OCI-LY7 (cell line): ENCODE measurements around the gene RBM6. TPM values are rescaled to one million over a fixed set of nuclear protein-coding genes. Genes with fewer than 3 reads are reported as not detected.
"Not testable (repeated sequence)": the region's sequence is repeated elsewhere in the genome, so short reads cannot be mapped to it uniquely, and the experiment has no call there.

ENCODE experiments used
- BruUV-seq: library from RNA; stranded (reverse); fragments of 400-500 nt; replicated peaks from 2 replicates; lab custom pipeline; 2021; lab: Mats Ljungman, UMichigan
- CTCF ChIA-PET: fragments of 300-600 bp; sonication (Branson Sonifier 250); formaldehyde crosslinking; loops from one replicate; lab custom pipeline; 2022; ENCODE audit warnings: antibody characterized with exemption; ENCODE audit not compliant: unreplicated experiment; lab: Charles Lee
- POLR2A ChIA-PET: fragments of 300-600 bp; sonication (Branson Sonifier 250); formaldehyde crosslinking; loops from one replicate; lab custom pipeline; 2022; ENCODE audit warnings: antibody characterized with exemption; lab: Charles Lee
- DNase-seq: peaks from one replicate; pipeline ENCODE4 v3.0.0-alpha.2; 2015; ENCODE audit warnings: low spot score
- H2AFZ ChIP-seq: fragments of 200-600 bp; sonication (generic), shearing (Covaris generic); 2 replicates; pipeline ENCODE4 v1.6.1; 2014; ENCODE audit warnings: mild to moderate bottlenecking, antibody characterized with exemption, low read length, moderate library complexity
- H3K27ac ChIP-seq: fragments of 200-600 bp; sonication (generic); 2 replicates; pipeline ENCODE4 v1.5.1; 2014; ENCODE audit warnings: mixed run types, low read depth, mild to moderate bottlenecking, moderate library complexity, low read length, inconsistent platforms; ENCODE audit not compliant: poor library complexity, severe bottlenecking
- H3K36me3 ChIP-seq: fragments of 200-600 bp; sonication (generic); 2 replicates; pipeline ENCODE4 v1.6.1; 2014; ENCODE audit warnings: mild to moderate bottlenecking, antibody characterized with exemption, low read length, moderate library complexity, mixed read lengths; ENCODE audit not compliant: insufficient read depth
- H3K4me1 ChIP-seq: fragments of 200-600 bp; sonication (generic); 2 replicates; pipeline ENCODE4 v1.5.1; 2014; ENCODE audit warnings: mild to moderate bottlenecking, low read length; ENCODE audit not compliant: insufficient read depth, poor library complexity, severe bottlenecking
- H3K4me2 ChIP-seq: fragments of 200-600 bp; sonication (generic); 2 replicates; pipeline ENCODE4 v1.6.1; 2014; ENCODE audit warnings: mild to moderate bottlenecking, low read length
- H3K4me3 ChIP-seq: fragments of 200-600 bp; sonication (generic); 2 replicates; pipeline ENCODE4 v1.5.1; 2014; ENCODE audit warnings: mild to moderate bottlenecking, low read depth, low read length; ENCODE audit not compliant: poor library complexity, severe bottlenecking
- H3K79me2 ChIP-seq: fragments of 200-600 bp; sonication (generic); 2 replicates; pipeline ENCODE4 v1.6.1; 2016; ENCODE audit warnings: low read depth, mild to moderate bottlenecking, low read length, moderate library complexity, mixed read lengths; ENCODE audit not compliant: insufficient read depth
- H3K9me2 ChIP-seq: fragments of 200-600 bp; sonication (generic); 2 replicates; pipeline ENCODE4 v1.6.1; 2016; ENCODE audit warnings: mild to moderate bottlenecking, low read length, mixed read lengths; ENCODE audit not compliant: insufficient read depth
- H3K9me3 ChIP-seq: fragments of 200-600 bp; sonication (generic); 2 replicates; pipeline ENCODE4 v1.6.1; 2014; ENCODE audit warnings: mild to moderate bottlenecking, mixed run types, low read length, mixed read lengths
- H4K20me1 ChIP-seq: fragments of 200-600 bp; sonication (generic); 2 replicates; pipeline ENCODE4 v1.6.1; 2014; ENCODE audit warnings: mild to moderate bottlenecking, antibody characterized with exemption, low read length, moderate library complexity, mixed read lengths; ENCODE audit not compliant: insufficient read depth
- EZH2phosphoT487 ChIP-seq: fragments of 200-600 bp; sonication (generic); IDR thresholded peaks from 2 replicates; pipeline ENCODE4 v1.6.1; 2018; ENCODE audit warnings: low read depth, borderline replicate concordance, mild to moderate bottlenecking, mixed run types, antibody characterized with exemption, low read length, moderate library complexity, mixed read lengths
- intact Hi-C: fragments of 100-400 bp; cut with micrococcal nuclease; formaldehyde crosslinking; loops from one replicate; pipeline ENCODE4 v1.10.0; 2022; ENCODE audit not compliant: unreplicated experiment
- total RNA-seq, 2 experiments: library from RNA; depleted of rRNA in 1 of 2; stranded (reverse); fragments of >200 nt in 1 of 2; shearing (Covaris generic) in 1 of 2; gene quantifications; 2 replicates each; pipeline ENCODE4 v1.2.3, GENCODE V29; 2014 to 2022
- TF ChIP-seq, protein P1 (sequence below): fragments of 200-600 bp; sonication (generic); conservative IDR thresholded peaks from 2 replicates; pipeline ENCODE4 v1.5.1; 2014; ENCODE audit warnings: mild to moderate bottlenecking, antibody characterized with exemption, low read length, moderate library complexity, mixed read lengths

Gene RBM6
- total RNA-seq, 2 experiments from 2014 or later = 83.7 to 185 TPM

- TF ChIP-seq, protein P1, sequence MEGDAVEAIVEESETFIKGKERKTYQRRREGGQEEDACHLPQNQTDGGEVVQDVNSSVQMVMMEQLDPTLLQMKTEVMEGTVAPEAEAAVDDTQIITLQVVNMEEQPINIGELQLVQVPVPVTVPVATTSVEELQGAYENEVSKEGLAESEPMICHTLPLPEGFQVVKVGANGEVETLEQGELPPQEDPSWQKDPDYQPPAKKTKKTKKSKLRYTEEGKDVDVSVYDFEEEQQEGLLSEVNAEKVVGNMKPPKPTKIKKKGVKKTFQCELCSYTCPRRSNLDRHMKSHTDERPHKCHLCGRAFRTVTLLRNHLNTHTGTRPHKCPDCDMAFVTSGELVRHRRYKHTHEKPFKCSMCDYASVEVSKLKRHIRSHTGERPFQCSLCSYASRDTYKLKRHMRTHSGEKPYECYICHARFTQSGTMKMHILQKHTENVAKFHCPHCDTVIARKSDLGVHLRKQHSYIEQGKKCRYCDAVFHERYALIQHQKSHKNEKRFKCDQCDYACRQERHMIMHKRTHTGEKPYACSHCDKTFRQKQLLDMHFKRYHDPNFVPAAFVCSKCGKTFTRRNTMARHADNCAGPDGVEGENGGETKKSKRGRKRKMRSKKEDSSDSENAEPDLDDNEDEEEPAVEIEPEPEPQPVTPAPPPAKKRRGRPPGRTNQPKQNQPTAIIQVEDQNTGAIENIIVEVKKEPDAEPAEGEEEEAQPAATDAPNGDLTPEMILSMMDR = no peak
- no peak for TF ChIP-seq EZH2phosphoT487
Measured at GRCh38 chr3:50028346-50028745, 88.4 kb downstream of the RBM6 start.

GRCh38 chr3:50031201-50031600 lies 91.3 kb downstream of the RBM6 start:
- H4K20me1 ChIP-seq, H3K27ac ChIP-seq, H3K4me3 ChIP-seq, H3K9me3 ChIP-seq, H3K4me2 ChIP-seq, DNase-seq, H3K9me2 ChIP-seq, intact Hi-C loops, H2AFZ ChIP-seq, CTCF ChIA-PET: not testable (repeated sequence)
- peaks cover 12% of the 10 kb centered on the region for H3K4me1 ChIP-seq
- BruUV-seq = TSS peak; percentile 52
- peaks cover 24% of the 10 kb centered on the region; the same call in 1 of the 2 replicates for H3K79me2 ChIP-seq
- POLR2A ChIA-PET = interaction anchor here (1.2 kb wide), 1 partner anchor 26 kb away, joined by 3 read pairs; no protein-coding TSS in a partner anchor
- peaks cover 58% of the 10 kb centered on the region for H3K36me3 ChIP-seq

More at GRCh38 chr3:50028346-50028745, 88.4 kb downstream of the RBM6 start:
- no peaks in the 10 kb centered on the region for H3K9me2 ChIP-seq
- H4K20me1 ChIP-seq = no peaks in the 10 kb centered on the region
- intact Hi-C loops = no loop called here
- CTCF ChIA-PET = no interaction called here
- H3K4me3 ChIP-seq = no peak overlapping the region
- no peaks in the 10 kb centered on the region for H3K9me3 ChIP-seq
- no peak overlapping the region for H2AFZ ChIP-seq
- H3K36me3 ChIP-seq = peaks cover 64% of the 10 kb centered on the region
- DNase-seq = no peak
- H3K79me2 ChIP-seq = peaks cover 24% of the 10 kb centered on the region; the same call in 1 of the 2 replicates
- H3K4me2 ChIP-seq = no peak overlapping the region
- POLR2A ChIA-PET = interaction anchor here (0.6 to 1.2 kb wide), 3 partner anchors 9 to 50 kb away, joined by 3 to 5 read pairs (median 3); no protein-coding TSS in a partner anchor
- H3K27ac ChIP-seq = no peak overlapping the region
- peaks cover 12% of the 10 kb centered on the region for H3K4me1 ChIP-seq
- BruUV-seq = no TSS peak

DNA sequence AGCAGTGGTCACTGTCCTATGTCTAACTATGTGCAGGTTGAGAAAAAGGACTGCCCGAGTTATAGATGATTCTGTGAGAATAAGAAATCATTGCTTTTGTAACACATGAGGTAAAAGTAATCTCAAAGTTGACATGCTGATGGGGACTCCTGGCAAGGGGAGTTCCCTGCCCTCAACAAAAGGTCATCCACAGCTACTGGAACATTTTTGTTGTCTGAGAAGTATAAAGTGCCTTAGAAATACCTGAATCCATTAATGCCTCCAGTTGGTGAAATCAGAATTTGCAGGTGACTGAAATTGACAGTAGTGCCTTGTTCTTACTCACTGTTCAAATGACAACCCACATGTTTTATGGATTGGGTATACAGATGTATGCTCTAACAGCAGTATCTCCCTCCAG lies 105.0 kb downstream of the RBM6 start:
- ChIA-PET CTCF (interaction anchor here (0.6 kb wide), 1 partner anchor 112 kb away, joined by 5 read pairs; no protein-coding TSS in a partner anchor), POLR2A (interaction anchor here (0.6 to 0.7 kb wide), 2 partner anchors 17 to 197 kb away, joined by 3 read pairs; no protein-coding TSS in a partner anchor)
- no peak overlapping the region for H2AFZ ChIP-seq
- no peaks in the 10 kb centered on the region; the same call in 1 of the 2 replicates for H3K79me2 ChIP-seq
- intact Hi-C loops = no loop called here
- no peak overlapping the region for H3K4me3 ChIP-seq
- H3K36me3 ChIP-seq = peaks cover 67% of the 10 kb centered on the region
- no peak overlapping the region for H3K4me2 ChIP-seq
- no TSS peak for BruUV-seq
- H3K9me2 ChIP-seq = no peaks in the 10 kb centered on the region
- no peaks in the 10 kb centered on the region for H3K4me1 ChIP-seq
- no peaks in the 10 kb centered on the region for H3K9me3 ChIP-seq
- TF ChIP-seq EZH2phosphoT487 = no peak
- TF ChIP-seq, protein P1 = no peak
- 0 out of 2 replicates have a peak, but pooled peaks cover 3% of the 10 kb centered on the region for H4K20me1 ChIP-seq
- DNase-seq = no peak
- H3K27ac ChIP-seq = no peak overlapping the region
